HepG2 (cell line): ENCODE measurements around the gene AP2B1. TPM values are rescaled to one million over a fixed set of nuclear protein-coding genes. Genes with fewer than 3 reads are reported as not detected.

Experiments
- ATF7-NPFF ChIP-seq: sonication (generic); formaldehyde crosslinking; IDR thresholded peaks from 2 replicates; pipeline ENCODE4 v1.8.1; 2023; ENCODE audit warnings: mild to moderate bottlenecking, low read depth, missing genetic modification reagents, moderate library complexity
- ETV6 ChIP-seq: sonication (generic); formaldehyde crosslinking; conservative IDR thresholded peaks from 2 replicates; pipeline ENCODE4 v1.4.0; 2020; ENCODE audit warnings: missing genetic modification reagents
- GABPB1 ChIP-seq: IDR thresholded peaks from 2 replicates; pipeline ENCODE4 v1.6.1; 2016; ENCODE audit warnings: mild to moderate bottlenecking, missing genetic modification reagents, moderate library complexity, missing compliant biosample characterization
- KAT2B ChIP-seq: fragments of 150-350 bp; IDR thresholded peaks from 2 replicates; pipeline ENCODE4 v1.6.1; 2014; ENCODE audit warnings: low read depth, low read length, borderline replicate concordance
- RAD51 ChIP-seq: fragments of 450-650 bp; IDR thresholded peaks from 2 replicates; pipeline ENCODE4 v1.6.1; 2016; ENCODE audit warnings: borderline replicate concordance
- SNAPC2 ChIP-seq: sonication (generic); formaldehyde crosslinking; IDR thresholded peaks from 2 replicates; pipeline ENCODE4 v1.8.1; 2022; ENCODE audit warnings: mild to moderate bottlenecking, missing genetic modification reagents
- YY1 ChIP-seq: IDR thresholded peaks from 2 replicates; pipeline ENCODE4 v1.6.1; 2011; ENCODE audit warnings: low read length, low read depth, moderate library complexity, mild to moderate bottlenecking; ENCODE audit not compliant: insufficient read depth, insufficient replicate concordance
- ZC3H4 ChIP-seq: sonication (generic); formaldehyde crosslinking; IDR thresholded peaks from 2 replicates; pipeline ENCODE4 v1.4.0; 2020; ENCODE audit warnings: missing genetic modification reagents, borderline replicate concordance
- ZKSCAN1 ChIP-seq: fragments of 150-350 bp; IDR thresholded peaks from 2 replicates; pipeline ENCODE4 v1.6.1; 2014; ENCODE audit warnings: low read length
- ZNF232 ChIP-seq: sonication (generic); formaldehyde crosslinking; IDR thresholded peaks from 2 replicates; pipeline ENCODE4 v1.4.0; 2020; ENCODE audit warnings: missing genetic modification reagents, borderline replicate concordance
- ZNF292 ChIP-seq: sonication (generic); formaldehyde crosslinking; IDR thresholded peaks from 2 replicates; pipeline ENCODE4 v1.8.1; 2022; ENCODE audit warnings: mild to moderate bottlenecking, low read depth, missing genetic modification reagents, borderline replicate concordance
- ZNF431 ChIP-seq: sonication (generic); formaldehyde crosslinking; IDR thresholded peaks from 2 replicates; pipeline ENCODE4 v1.9.0; 2022; ENCODE audit warnings: missing genetic modification reagents, low read depth, mild to moderate bottlenecking, borderline replicate concordance
- ZNF546 ChIP-seq: sonication (generic); formaldehyde crosslinking; conservative IDR thresholded peaks from 2 replicates; pipeline ENCODE4 v1.8.1; 2023; ENCODE audit warnings: mild to moderate bottlenecking, missing genetic modification reagents
- ZNF792 ChIP-seq: IDR thresholded peaks from 2 replicates; pipeline ENCODE4 v1.6.1; 2016
- polyA plus RNA-seq, 8 experiments: library from polyadenylated mRNA; depleted of rRNA in 3 of 8; stranded (reverse) in 7 of 8; unstranded in 1 of 8; fragments of >200 nt; fragmentation: Illumina TruSeq in 4 of 8; extraction: Trizol in 4 of 8; gene quantifications; 2 replicates each; pipeline versions ENCODE4 v1.2.1 to v1.2.3, GENCODE V29; 2011 to 2016; ENCODE audit warnings: low read depth in 4 of 8, missing spikeins in 1 of 8, mixed read lengths in 1 of 8; ENCODE audit not compliant: insufficient read depth in 1 of 8
- total RNA-seq, 5 experiments: library from RNA; depleted of rRNA; stranded (reverse); fragments of >200 nt; fragmentation: Illumina TruSeq; extraction: Trizol; gene quantifications; 2 replicates each; pipeline ENCODE4 v1.2.3, GENCODE V29; 2016; ENCODE audit warnings: low read depth in 1 of 5
- TF ChIP-seq, protein P1 (sequence below): sonication (generic); formaldehyde crosslinking; IDR thresholded peaks from one replicate; pipeline ENCODE4 v1.5.1; 2020; ENCODE audit warnings: mild to moderate bottlenecking, missing genetic modification reagents; ENCODE audit errors: not compliant biosample characterization
- TF ChIP-seq, protein P2 (sequence below): sonication (generic); formaldehyde crosslinking; IDR thresholded peaks from 2 replicates; pipeline ENCODE4 v1.4.0; 2020; ENCODE audit warnings: missing genetic modification reagents, mild to moderate bottlenecking, borderline replicate concordance
- TF ChIP-seq, protein P3 (sequence below): sonication (generic); formaldehyde crosslinking; IDR thresholded peaks from 2 replicates; pipeline ENCODE4 v1.5.1; 2020; ENCODE audit warnings: missing genetic modification reagents, mild to moderate bottlenecking, borderline replicate concordance

AP2B1 gene
- total and polyA plus RNA-seq, 2 of the 13 experiments (the other 11 are each of a cell fraction or from before 2014, with no cell fraction given) = 23.8 to 71.3 TPM

DNA sequence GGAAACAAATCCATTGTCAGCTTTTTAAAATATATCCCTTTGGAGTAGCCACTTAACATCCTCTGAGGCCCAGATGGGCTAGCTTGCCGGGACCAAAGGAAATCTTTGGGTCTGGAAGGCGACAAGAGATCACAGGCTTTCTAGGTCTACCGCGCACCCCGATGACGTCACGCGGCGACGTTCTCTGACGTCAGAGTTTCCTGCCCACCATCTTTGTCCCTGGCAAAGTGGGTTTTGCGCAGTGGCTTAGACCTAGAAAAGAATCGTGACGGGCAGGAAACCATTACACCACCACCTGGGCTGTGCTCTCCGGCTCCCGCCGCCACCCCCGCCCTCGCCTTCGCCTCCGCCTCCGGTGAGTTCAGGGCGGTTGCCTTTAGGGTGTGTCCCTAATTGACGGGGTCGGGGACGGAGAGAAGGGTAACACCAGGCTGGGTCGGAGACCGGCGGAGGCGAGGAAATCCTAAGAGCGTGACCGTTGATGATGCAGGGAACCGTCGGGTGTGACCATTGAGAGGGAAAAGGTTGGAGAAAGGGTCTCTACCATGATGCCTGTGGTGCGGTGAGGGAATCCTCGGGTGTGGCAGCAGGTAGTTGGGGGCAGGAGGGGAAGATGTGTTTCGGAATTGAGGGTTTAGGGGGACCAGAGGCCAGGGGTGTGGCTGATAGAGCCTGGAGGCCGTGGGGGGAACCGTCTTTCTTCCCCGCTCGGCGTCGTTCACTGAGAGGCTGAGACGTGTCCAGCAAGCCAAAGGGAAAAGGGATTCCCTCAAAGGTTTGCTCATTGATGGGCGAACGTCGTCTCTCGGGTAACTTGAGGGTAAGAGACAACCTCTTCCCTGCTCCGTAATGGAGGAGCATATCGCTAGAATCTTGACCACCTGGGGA lies at the start of gene AP2B1 (continued):
- TF ChIP-seq, protein P1, sequence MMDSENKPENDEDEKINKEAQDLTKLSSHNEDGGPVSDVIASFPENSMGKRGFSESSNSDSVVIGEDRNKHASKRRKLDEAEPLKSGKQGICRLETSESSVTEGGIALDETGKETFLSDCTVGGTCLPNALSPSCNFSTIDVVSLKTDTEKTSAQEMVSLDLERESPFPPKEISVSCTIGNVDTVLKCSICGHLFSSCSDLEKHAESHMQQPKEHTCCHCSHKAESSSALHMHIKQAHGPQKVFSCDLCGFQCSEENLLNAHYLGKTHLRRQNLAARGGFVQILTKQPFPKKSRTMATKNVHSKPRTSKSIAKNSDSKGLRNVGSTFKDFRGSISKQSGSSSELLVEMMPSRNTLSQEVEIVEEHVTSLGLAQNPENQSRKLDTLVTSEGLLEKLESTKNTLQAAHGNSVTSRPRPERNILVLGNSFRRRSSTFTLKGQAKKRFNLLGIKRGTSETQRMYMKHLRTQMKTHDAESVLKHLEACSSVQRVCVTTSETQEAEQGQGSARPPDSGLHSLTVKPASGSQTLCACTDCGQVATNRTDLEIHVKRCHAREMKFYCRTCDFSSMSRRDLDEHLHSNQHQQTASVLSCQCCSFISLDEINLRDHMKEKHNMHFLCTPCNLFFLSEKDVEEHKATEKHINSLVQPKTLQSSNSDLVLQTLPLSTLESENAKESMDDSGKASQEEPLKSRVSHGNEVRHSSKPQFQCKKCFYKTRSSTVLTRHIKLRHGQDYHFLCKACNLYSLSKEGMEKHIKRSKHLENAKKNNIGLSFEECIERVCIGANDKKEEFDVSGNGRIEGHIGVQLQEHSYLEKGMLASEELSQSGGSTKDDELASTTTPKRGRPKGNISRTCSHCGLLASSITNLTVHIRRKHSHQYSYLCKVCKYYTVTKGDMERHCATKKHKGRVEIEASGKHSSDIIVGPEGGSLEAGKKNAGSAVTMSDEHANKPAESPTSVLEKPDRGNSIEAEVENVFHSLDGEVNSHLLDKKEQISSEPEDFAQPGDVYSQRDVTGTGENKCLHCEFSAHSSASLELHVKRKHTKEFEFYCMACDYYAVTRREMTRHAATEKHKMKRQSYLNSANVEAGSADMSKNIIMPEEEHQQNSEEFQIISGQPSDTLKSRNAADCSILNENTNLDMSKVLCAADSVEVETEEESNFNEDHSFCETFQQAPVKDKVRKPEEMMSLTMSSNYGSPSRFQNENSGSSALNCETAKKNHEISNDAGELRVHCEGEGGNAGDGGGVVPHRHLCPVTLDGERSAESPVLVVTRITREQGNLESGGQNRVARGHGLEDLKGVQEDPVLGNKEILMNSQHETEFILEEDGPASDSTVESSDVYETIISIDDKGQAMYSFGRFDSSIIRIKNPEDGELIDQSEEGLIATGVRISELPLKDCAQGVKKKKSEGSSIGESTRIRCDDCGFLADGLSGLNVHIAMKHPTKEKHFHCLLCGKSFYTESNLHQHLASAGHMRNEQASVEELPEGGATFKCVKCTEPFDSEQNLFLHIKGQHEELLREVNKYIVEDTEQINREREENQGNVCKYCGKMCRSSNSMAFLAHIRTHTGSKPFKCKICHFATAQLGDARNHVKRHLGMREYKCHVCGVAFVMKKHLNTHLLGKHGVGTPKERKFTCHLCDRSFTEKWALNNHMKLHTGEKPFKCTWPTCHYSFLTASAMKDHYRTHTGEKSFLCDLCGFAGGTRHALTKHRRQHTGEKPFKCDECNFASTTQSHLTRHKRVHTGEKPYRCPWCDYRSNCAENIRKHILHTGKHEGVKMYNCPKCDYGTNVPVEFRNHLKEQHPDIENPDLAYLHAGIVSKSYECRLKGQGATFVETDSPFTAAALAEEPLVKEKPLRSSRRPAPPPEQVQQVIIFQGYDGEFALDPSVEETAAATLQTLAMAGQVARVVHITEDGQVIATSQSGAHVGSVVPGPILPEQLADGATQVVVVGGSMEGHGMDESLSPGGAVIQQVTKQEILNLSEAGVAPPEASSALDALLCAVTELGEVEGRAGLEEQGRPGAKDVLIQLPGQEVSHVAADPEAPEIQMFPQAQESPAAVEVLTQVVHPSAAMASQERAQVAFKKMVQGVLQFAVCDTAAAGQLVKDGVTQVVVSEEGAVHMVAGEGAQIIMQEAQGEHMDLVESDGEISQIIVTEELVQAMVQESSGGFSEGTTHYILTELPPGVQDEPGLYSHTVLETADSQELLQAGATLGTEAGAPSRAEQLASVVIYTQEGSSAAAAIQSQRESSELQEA (CRISPR knock-in tag) = peak; percentile 12
- TF ChIP-seq, protein P2, sequence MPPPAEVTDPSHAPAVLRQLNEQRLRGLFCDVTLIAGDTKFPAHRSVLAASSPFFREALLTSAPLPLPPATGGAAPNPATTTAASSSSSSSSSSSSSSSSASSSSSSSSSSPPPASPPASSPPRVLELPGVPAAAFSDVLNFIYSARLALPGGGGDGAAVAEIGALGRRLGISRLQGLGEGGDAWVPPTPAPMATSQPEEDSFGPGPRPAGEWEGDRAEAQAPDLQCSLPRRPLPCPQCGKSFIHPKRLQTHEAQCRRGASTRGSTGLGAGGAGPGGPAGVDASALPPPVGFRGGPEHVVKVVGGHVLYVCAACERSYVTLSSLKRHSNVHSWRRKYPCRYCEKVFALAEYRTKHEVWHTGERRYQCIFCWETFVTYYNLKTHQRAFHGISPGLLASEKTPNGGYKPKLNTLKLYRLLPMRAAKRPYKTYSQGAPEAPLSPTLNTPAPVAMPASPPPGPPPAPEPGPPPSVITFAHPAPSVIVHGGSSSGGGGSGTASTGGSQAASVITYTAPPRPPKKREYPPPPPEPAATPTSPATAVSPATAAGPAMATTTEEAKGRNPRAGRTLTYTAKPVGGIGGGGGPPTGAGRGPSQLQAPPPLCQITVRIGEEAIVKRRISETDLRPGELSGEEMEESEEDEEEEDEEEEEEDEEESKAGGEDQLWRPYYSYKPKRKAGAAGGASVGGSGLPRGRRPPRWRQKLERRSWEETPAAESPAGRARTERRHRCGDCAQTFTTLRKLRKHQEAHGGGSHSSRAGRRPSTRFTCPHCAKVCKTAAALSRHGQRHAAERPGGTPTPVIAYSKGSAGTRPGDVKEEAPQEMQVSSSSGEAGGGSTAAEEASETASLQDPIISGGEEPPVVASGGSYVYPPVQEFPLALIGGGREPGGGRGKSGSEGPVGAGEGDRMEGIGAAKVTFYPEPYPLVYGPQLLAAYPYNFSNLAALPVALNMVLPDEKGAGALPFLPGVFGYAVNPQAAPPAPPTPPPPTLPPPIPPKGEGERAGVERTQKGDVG = peak; percentile 76; the same call in 1 of the 2 replicates
- no peak for TF ChIP-seq SNAPC2 (CRISPR knock-in tag)
- no peak for TF ChIP-seq KAT2B
- TF ChIP-seq GABPB1 (CRISPR knock-in tag) = peak; percentile 95
- no peak for TF ChIP-seq ZNF431 (CRISPR knock-in tag)
- TF ChIP-seq ZNF792 (CRISPR knock-in tag) = peak; percentile 4; the same call in 1 of the 2 replicates
- TF ChIP-seq ETV6 (CRISPR knock-in tag) = no peak; the same call in 1 of the 2 replicates
- no peak for TF ChIP-seq ZNF292 (CRISPR knock-in tag)
- TF ChIP-seq ATF7-NPFF (CRISPR knock-in tag) = 0 out of 2 replicates have a peak, but pooled peaks have one; percentile 46
- TF ChIP-seq ZNF546 = no peak
- TF ChIP-seq, protein P3, sequence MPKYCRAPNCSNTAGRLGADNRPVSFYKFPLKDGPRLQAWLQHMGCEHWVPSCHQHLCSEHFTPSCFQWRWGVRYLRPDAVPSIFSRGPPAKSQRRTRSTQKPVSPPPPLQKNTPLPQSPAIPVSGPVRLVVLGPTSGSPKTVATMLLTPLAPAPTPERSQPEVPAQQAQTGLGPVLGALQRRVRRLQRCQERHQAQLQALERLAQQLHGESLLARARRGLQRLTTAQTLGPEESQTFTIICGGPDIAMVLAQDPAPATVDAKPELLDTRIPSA (CRISPR knock-in tag) = no peak
- no peak for TF ChIP-seq ZKSCAN1
- peak; percentile 98 for TF ChIP-seq YY1
- TF ChIP-seq ZC3H4 (CRISPR knock-in tag) = no peak
- TF ChIP-seq RAD51 = no peak
- no peak for TF ChIP-seq ZNF232 (CRISPR knock-in tag)
